Vagina (tissue), 2 donors: ENCODE measurements around the gene UROD. TPM values are rescaled to one million over a fixed set of nuclear protein-coding genes. Genes with fewer than 3 reads are reported as not detected.

Source experiments
- DNase-seq, 2 donors: peaks; one replicate each; pipeline ENCODE4 v3.0.0-alpha.2; 2017; ENCODE audit errors: extremely low spot score in 2 of 2
- H3K27ac ChIP-seq: fragments of 200-600 bp; sonication (generic); one replicate; pipeline ENCODE4 v1.5.1; 2019
- H3K27me3 ChIP-seq: fragments of 200-600 bp; sonication (generic); one replicate; pipeline ENCODE4 v1.5.1; 2019
- H3K36me3 ChIP-seq, 2 donors: fragments of 200-600 bp; sonication (generic); one replicate each; pipeline ENCODE4 v1.5.1; 2017 to 2019
- H3K4me1 ChIP-seq: fragments of 200-600 bp; sonication (generic); one replicate; pipeline ENCODE4 v1.5.1; 2019
- H3K4me3 ChIP-seq, 2 donors: fragments of 200-600 bp; sonication (generic); 1 replicate in 1 of 2; 2 replicates in 1 of 2; pipeline ENCODE4 v1.5.1; 2016 to 2019
- H3K9me3 ChIP-seq: fragments of 200-600 bp; sonication (generic); one replicate; pipeline ENCODE4 v1.5.1; 2019
- POLR2A ChIP-seq, 2 donors: fragments of 450-650 bp; IDR thresholded peaks; one replicate each; pipeline ENCODE4 v1.6.1; 2017; ENCODE audit warnings: antibody characterized with exemption in 2 of 2, mild to moderate bottlenecking in 2 of 2, moderate library complexity in 2 of 2
- POLR2AphosphoS5 ChIP-seq, 2 donors: sonication (generic); formaldehyde crosslinking; IDR thresholded peaks; one replicate each; pipeline ENCODE4 v1.9.0; 2017; ENCODE audit warnings: antibody characterized with exemption in 2 of 2, mild to moderate bottlenecking in 2 of 2, low read depth in 1 of 2; ENCODE audit not compliant: insufficient read depth in 1 of 2
- intact Hi-C: fragments of 100-400 bp; cut with DNase I; formaldehyde crosslinking; loops from one replicate; pipeline ENCODE4 v1.15.1; 2023
- total RNA-seq: library from RNA; depleted of rRNA; stranded (reverse); fragments of >200 nt; gene quantifications from one replicate; pipeline ENCODE4 v1.2.3, GENCODE V29; 2016
- TF ChIP-seq, protein P1 (sequence below), 3 experiments: fragments of 450-650 bp in 2 of 3; fragments of 200-600 bp in 1 of 3; sonication (generic) in 1 of 3; IDR thresholded peaks; one replicate each; pipeline ENCODE4 v1.5.1; 2017 to 2019; ENCODE audit warnings: antibody characterized with exemption in 3 of 3, mild to moderate bottlenecking in 2 of 3, moderate library complexity in 2 of 3

UROD gene
- total RNA-seq, 1 donor from 2014 or later: 65.6 TPM

DNA sequence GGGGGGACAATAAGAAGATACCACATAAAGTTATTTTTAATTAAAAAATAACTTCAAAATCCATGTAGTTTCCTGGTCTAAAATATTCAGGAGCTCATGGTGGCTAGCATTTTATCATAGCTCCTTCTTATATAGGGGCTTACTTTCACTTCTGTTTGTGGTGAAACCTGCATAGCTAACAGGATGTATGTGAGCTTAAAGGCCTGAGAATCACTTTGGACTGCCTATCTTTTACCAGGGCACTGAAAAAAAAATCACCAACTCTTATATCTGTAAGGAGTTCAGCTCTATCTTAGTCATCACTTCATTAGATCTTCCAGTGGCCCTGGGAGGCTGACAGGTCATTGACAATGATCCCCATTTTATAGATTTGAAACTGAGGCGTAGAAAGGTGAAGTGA, 21.3 kb downstream of the UROD start:
- Histone ChIP-seq H3K4me1 (no peaks in the 10 kb centered on the region), H3K36me3 (no peaks in the 10 kb centered on the region), H3K9me3 (no peaks in the 10 kb centered on the region), H3K27me3 (no peaks in the 10 kb centered on the region), H3K27ac (no peak overlapping the region), H3K4me3 (no peak overlapping the region)
- TF ChIP-seq, protein P1, sequence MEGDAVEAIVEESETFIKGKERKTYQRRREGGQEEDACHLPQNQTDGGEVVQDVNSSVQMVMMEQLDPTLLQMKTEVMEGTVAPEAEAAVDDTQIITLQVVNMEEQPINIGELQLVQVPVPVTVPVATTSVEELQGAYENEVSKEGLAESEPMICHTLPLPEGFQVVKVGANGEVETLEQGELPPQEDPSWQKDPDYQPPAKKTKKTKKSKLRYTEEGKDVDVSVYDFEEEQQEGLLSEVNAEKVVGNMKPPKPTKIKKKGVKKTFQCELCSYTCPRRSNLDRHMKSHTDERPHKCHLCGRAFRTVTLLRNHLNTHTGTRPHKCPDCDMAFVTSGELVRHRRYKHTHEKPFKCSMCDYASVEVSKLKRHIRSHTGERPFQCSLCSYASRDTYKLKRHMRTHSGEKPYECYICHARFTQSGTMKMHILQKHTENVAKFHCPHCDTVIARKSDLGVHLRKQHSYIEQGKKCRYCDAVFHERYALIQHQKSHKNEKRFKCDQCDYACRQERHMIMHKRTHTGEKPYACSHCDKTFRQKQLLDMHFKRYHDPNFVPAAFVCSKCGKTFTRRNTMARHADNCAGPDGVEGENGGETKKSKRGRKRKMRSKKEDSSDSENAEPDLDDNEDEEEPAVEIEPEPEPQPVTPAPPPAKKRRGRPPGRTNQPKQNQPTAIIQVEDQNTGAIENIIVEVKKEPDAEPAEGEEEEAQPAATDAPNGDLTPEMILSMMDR (IDR thresholded peaks at IDR 0.05): no peak
- TF ChIP-seq POLR2AphosphoS5 (IDR thresholded peaks at IDR 0.05; ENCODE audit: insufficient read depth in 1 of 2, low read depth in 1 of 2) (no peak), POLR2A (IDR thresholded peaks at IDR 0.05) (no peak)
- intact Hi-C loops: no loop called here
- no peak for DNase-seq

DNA sequence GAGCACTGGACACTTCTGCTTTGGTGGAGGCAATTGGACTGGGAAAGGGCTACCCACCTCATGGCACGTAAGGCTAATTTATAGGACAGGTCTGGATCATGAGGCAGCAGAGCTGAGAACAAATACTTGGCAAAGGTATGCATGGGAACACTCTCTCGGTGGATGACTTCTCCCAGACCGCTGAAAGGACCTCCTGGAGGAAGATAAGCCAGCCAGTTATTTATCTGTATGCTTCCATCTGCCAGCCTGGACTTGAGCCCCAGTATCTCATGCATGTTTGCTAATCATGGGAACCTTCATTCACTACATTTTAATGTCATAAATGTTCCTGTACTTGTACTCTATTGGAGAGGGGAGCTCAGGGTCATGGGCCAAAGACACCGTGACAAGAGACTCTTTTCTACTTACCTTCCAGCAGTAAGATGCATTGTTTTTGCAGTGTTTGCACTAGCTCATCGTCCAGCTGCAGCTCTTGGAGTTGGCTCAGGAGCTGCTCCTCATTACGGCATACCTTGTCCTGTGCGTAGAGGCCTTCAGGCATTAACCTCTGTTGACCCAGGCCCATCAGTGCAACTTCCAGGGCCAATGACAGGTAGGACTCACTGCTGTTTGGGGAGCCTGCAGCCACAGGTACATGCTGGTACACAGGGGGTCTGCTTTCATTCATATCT, 23.7 kb downstream of the UROD start:
- H3K36me3 ChIP-seq: no peaks in the 10 kb centered on the region
- DNase-seq: no peak

DNA sequence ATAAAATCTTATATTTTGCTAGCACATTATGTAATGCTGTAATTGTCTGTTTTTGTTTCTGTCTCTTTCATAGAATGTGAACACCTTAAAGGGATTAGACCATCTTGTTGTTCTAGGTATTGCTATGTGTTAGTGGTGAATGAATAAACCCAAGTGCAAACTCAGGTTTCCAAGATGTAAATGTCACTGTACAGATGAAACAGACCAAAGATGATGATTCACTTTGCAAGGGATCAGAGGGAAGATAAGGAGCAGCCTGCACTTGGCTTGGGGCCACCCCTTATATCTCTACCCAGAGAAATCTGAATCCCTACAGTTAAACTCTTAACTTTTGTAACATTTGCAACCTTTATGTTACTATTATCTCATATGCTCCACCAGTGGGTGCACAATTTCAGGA, 25.4 kb downstream of the UROD start:
- intact Hi-C loops: no loop called here
- Histone ChIP-seq H3K27ac (no peak overlapping the region), H3K4me1 (no peaks in the 10 kb centered on the region), H3K36me3 (peaks cover 0 to under 1% of the 10 kb centered on the region in 2 donors), H3K27me3 (no peaks in the 10 kb centered on the region), H3K9me3 (no peaks in the 10 kb centered on the region), H3K4me3 (no peak overlapping the region)
- no peak for DNase-seq
- TF ChIP-seq POLR2A (IDR thresholded peaks at IDR 0.05) (no peak), POLR2AphosphoS5 (IDR thresholded peaks at IDR 0.05; ENCODE audit: insufficient read depth in 1 of 2, low read depth in 1 of 2) (no peak)
- TF ChIP-seq, protein P1 (IDR thresholded peaks at IDR 0.05): no peak

More for the DNA sequence above, 23.7 kb downstream of the UROD start:
- Histone ChIP-seq H3K27me3 (no peaks in the 10 kb centered on the region), H3K27ac (no peak overlapping the region), H3K9me3 (no peaks in the 10 kb centered on the region), H3K4me3 (no peak overlapping the region), H3K4me1 (no peaks in the 10 kb centered on the region)
- TF ChIP-seq, protein P1 (IDR thresholded peaks at IDR 0.05): no peak
- no peak for TF ChIP-seq POLR2AphosphoS5 (IDR thresholded peaks at IDR 0.05; ENCODE audit: insufficient read depth in 1 of 2, low read depth in 1 of 2)
- intact Hi-C loops: no loop called here

DNA sequence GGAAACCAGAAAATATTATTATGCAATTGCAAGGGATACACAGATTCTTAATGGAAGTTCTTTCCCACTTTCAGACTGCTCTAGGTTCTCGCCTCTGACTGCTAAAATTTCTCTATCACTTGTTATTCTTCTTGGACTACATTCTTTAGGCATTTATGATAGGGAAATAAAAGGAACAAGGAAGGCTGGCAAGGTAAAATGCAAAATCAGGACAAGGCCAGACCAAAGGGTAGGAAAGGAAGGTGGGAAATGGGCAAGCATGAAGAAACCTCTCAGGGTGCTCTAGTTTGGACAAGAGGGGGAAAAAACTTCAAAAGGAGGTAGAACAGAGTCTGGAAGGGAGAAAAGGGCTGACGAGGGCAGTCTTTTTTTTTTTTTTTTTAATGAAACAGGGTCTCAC, 26.2 kb downstream of the UROD start:
- no peak for DNase-seq
- no peaks in the 10 kb centered on the region for H3K4me1 ChIP-seq
- no peaks in the 10 kb centered on the region for H3K9me3 ChIP-seq
- H3K27me3 ChIP-seq: no peaks in the 10 kb centered on the region
- no peak overlapping the region for H3K27ac ChIP-seq
- intact Hi-C loops: no loop called here
- peaks cover 0 to 8% of the 10 kb centered on the region in 2 donors for H3K36me3 ChIP-seq
- no peak overlapping the region for H3K4me3 ChIP-seq
- TF ChIP-seq POLR2A (IDR thresholded peaks at IDR 0.05) (no peak), POLR2AphosphoS5 (IDR thresholded peaks at IDR 0.05; ENCODE audit: insufficient read depth in 1 of 2, low read depth in 1 of 2) (no peak)
- TF ChIP-seq, protein P1 (IDR thresholded peaks at IDR 0.05): no peak

DNA sequence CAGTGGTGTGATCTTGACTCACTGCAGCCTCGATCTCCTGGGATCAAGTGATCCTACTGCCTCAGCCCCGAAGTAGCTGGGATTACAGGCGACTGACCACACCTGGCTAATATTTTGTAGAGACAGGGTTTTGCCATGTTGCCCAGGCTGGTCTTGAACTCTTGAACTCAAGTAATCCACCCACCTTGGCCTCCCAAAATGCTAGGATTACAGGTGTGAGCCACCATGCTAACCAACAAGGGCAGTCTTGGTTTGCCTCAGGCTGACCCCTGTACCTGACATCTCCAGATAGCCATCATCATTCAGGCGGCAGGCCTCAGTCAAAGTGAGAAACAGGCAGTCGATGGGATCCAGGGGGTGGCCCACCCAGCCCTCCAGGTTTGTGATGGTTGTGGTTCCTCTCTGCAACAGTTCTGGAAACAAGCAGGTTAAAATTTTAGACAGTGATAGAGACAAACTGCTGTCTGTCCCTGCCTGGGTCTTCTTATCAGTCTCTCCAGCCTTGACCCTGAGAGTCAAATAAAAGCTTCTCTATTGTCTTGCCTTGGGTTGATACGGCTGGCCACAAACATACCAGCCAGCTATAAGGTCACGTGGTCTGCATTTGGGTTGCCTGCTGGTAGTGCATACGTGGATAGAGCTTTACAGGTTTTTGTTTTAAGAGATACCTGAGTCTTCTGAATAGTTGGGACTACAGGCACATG, 26.8 kb downstream of the UROD start:
- no peaks in the 10 kb centered on the region for H3K27me3 ChIP-seq
- intact Hi-C loops: no loop called here
- H3K4me1 ChIP-seq: no peaks in the 10 kb centered on the region
- H3K9me3 ChIP-seq: no peaks in the 10 kb centered on the region
- TF ChIP-seq, protein P1 (IDR thresholded peaks at IDR 0.05): no peak
- TF ChIP-seq POLR2A (IDR thresholded peaks at IDR 0.05) (no peak), POLR2AphosphoS5 (IDR thresholded peaks at IDR 0.05; ENCODE audit: insufficient read depth in 1 of 2, low read depth in 1 of 2) (no peak)
- peaks cover 0 to 8% of the 10 kb centered on the region in 2 donors for H3K36me3 ChIP-seq
- H3K27ac ChIP-seq: no peak overlapping the region
- H3K4me3 ChIP-seq: no peak overlapping the region
- DNase-seq: no peak
